Chondrocyte (in vitro differentiated cells): ENCODE measurements around the gene TBRG4. TPM values are rescaled to one million over a fixed set of nuclear protein-coding genes. Genes with fewer than 3 reads are reported as not detected.

Experiments
- DNase-seq: peaks from one replicate; pipeline ENCODE4 v3.0.0; 2021; ENCODE audit warnings: mixed read lengths, low spot score
- H3K27ac Mint-ChIP-seq: one replicate; pipeline ENCODE4 v1.8.0; 2021; ENCODE audit warnings: mild to moderate bottlenecking, moderate library complexity, mixed read lengths; ENCODE audit not compliant: unreplicated experiment
- H3K27me3 Mint-ChIP-seq: 2 replicates; pipeline ENCODE4 v1.8.0; 2021; ENCODE audit warnings: low read depth, mixed read lengths
- H3K36me3 Mint-ChIP-seq: 2 replicates; pipeline ENCODE4 v1.8.0; 2021; ENCODE audit warnings: low read depth, mixed read lengths
- H3K4me1 Mint-ChIP-seq: 2 replicates; pipeline ENCODE4 v1.8.0; 2021; ENCODE audit warnings: low read depth, mild to moderate bottlenecking, mixed read lengths
- H3K4me3 Mint-ChIP-seq: one replicate; pipeline ENCODE4 v1.8.0; 2021; ENCODE audit warnings: mild to moderate bottlenecking, moderate library complexity, mixed read lengths; ENCODE audit not compliant: unreplicated experiment
- H3K9me3 Mint-ChIP-seq: 2 replicates; pipeline ENCODE4 v1.8.0; 2021; ENCODE audit warnings: low read depth, mixed read lengths
- long read RNA-seq: library from polyadenylated mRNA; stranded (forward); transcript quantifications from one replicate; pipeline ENCODE4 v2.0.0, GENCODE V29; 2021
- total RNA-seq: library from RNA; stranded (reverse); gene quantifications from 3 replicates; pipeline ENCODE4 v1.2.1, GENCODE V29; 2021
- TF ChIP-seq, protein P1 (sequence below): fragments of 200-600 bp; sonication (generic); IDR thresholded peaks from 2 replicates; pipeline ENCODE4 v1.5.0; 2021; ENCODE audit warnings: antibody characterized with exemption, mild to moderate bottlenecking, moderate library complexity

Gene TBRG4
- total RNA-seq: 39.5 to 45.7 TPM (median 43.7 TPM) in 3 replicates
- long read RNA-seq, transcript TBRG4-202 (9 exons, 1,917 nt): minor isoform, 8 of 111 reads
- long read RNA-seq, transcript TBRG4-201 (11 exons, 2,243 nt): major isoform, 69 of 111 reads
- long read RNA-seq, partial matches to known transcripts: 4 of 111 reads
- long read RNA-seq, other reads (novel, unspliced or antisense): 29 of 111 reads

DNA sequence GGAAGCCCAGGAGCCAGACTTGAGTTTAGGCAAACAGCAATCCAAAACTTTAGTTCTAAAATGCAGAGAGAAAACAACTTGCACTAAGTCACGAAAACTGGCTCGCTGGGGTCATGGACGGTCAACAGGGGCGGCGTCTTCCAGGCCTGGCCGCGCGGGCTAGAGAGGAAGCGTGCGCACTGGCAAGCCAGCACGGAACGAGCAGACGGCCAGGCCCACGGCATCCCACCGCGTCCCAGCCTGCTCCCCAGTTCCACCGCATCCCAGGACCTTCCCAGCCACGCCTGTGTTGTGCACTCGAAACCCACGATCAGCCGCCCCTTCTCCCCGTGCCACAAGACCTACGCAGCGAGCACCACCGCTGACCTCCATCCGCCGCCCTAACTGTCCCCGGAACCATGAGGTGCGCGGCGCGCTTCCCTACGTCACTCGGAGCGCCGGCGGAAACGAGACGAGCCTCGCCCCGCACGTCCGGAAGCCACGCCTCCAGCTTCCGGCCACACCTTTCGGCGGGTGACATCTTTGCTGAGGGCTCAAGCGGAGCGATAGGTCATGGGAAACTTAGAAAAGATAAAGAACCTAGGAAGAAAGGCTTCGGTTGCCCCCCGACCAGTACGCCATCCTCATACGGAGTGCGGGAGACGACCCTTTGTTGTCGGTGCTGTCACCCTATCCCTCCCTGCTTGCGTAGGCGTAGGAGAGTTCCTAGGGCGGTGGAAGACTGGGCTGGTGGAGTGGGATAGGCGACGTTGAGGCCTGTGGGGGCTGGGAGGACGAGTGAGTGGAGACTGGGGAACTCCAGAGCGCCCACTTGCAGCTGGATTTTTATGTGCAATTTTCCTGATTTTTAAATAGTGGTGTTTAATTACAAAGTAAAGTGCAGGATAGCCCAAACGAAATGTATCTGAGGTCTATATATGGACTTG is at the start of gene TBRG4:
TSS of gene TBRG4 (minus strand) at position 400 of the 926 bp plus-strand sequence. CDS start 2,460 bp downstream, outside the sequence.
- TF ChIP-seq, protein P1, sequence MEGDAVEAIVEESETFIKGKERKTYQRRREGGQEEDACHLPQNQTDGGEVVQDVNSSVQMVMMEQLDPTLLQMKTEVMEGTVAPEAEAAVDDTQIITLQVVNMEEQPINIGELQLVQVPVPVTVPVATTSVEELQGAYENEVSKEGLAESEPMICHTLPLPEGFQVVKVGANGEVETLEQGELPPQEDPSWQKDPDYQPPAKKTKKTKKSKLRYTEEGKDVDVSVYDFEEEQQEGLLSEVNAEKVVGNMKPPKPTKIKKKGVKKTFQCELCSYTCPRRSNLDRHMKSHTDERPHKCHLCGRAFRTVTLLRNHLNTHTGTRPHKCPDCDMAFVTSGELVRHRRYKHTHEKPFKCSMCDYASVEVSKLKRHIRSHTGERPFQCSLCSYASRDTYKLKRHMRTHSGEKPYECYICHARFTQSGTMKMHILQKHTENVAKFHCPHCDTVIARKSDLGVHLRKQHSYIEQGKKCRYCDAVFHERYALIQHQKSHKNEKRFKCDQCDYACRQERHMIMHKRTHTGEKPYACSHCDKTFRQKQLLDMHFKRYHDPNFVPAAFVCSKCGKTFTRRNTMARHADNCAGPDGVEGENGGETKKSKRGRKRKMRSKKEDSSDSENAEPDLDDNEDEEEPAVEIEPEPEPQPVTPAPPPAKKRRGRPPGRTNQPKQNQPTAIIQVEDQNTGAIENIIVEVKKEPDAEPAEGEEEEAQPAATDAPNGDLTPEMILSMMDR: peak; percentile 75
- Mint-ChIP-seq H3K36me3 (peaks cover 4% of the 10 kb centered on the region), H3K4me3 (peak within 1 kb of the TSS; percentile 96)

DNA sequence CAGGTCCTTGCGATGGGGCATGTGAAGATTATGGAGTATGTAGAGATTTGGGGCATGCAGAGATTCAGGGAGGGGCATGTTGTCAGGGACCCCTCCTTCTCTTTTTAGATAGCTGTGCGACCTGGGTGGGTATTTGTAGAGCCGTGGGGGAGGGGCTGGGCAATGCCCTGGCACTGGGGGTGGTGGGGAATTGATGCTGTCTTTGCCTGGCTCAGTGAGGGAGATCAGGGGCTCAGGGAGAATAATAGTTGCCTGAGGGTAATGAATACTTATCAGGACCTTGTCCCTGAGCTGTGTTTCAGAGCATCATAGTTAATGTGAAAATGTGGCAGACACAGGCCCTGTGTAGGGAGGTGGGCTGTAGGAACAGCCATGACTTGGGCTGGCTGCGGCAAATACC is 49.6 kb upstream of the TBRG4 start:
- H3K27ac Mint-ChIP-seq: no peak overlapping the region
- H3K9me3 Mint-ChIP-seq: peaks cover 16% of the 10 kb centered on the region
- TF ChIP-seq, protein P1: no peak
- H3K36me3 Mint-ChIP-seq: peaks cover 11% of the 10 kb centered on the region
- no peak overlapping the region for H3K4me3 Mint-ChIP-seq
- peaks cover 2% of the 10 kb centered on the region for H3K4me1 Mint-ChIP-seq
- H3K27me3 Mint-ChIP-seq: peaks cover 47% of the 10 kb centered on the region
- DNase-seq: peak; percentile 26

More for the DNA sequence above, at the start of gene TBRG4:
- peaks cover 14% of the 10 kb centered on the region for H3K27me3 Mint-ChIP-seq
- peaks cover 41% of the 10 kb centered on the region for H3K4me1 Mint-ChIP-seq
- peak; percentile 96 for DNase-seq
- H3K9me3 Mint-ChIP-seq: no peaks in the 10 kb centered on the region
- peak within 1 kb of the TSS; percentile 98 for H3K27ac Mint-ChIP-seq

DNA sequence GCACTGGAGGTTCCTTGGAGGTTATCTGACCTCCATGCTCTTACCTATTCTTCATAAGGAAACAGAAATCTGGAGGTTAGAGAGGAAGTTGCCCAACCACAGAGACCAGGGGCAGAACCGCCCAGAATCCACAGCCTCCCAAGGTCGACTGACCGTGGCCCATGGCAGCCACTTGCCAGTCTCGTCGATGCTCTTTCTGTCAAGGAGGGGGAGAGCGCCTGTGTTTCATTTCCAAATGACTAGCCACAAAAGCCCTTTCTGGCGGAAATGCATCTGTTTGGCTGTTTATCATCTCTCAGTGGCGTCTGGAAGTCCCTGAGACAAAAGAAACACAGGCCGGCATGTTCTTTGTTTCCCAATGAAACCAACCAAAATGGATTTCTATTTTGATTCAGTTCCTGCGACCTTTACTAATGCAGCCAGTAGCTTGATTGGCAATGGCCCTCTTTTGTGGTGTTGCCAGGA is 49.0 kb upstream of the TBRG4 start:
- Mint-ChIP-seq H3K27me3 (peaks cover 45% of the 10 kb centered on the region), H3K36me3 (peaks cover 11% of the 10 kb centered on the region)

DNA sequence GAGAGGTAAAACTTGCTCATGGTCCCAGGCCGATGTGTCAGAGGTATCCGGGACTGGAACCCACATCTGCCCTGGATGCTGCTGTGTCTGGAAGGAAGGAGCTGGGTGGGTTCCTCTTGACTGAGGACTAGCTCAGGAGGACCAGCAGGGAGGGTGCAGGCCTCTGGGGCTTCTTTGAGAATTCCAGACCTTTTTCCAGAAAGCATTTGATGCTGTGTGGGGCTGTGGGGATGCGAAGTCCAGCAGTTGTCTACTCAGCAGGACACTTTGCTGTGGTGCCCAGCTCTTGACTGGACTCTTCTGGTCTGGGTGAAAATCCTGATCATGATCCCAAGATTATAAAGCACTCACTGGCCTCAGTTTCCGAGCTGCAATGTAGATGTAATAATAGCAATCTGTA is 47.8 kb upstream of the TBRG4 start:
- H3K27me3 Mint-ChIP-seq: peaks cover 40% of the 10 kb centered on the region
- H3K9me3 Mint-ChIP-seq: peaks cover 9% of the 10 kb centered on the region
- peaks cover 7% of the 10 kb centered on the region for H3K4me1 Mint-ChIP-seq
- no peak for DNase-seq
- TF ChIP-seq, protein P1: no peak
- H3K27ac Mint-ChIP-seq: no peak overlapping the region
- H3K4me3 Mint-ChIP-seq: no peak overlapping the region
- peaks cover 7% of the 10 kb centered on the region for H3K36me3 Mint-ChIP-seq

More for the DNA sequence above, 49.0 kb upstream of the TBRG4 start:
- H3K4me3 Mint-ChIP-seq: no peak overlapping the region
- peak; percentile 20 for DNase-seq
- TF ChIP-seq, protein P1: no peak
- H3K27ac Mint-ChIP-seq: no peak overlapping the region
- peaks cover 2% of the 10 kb centered on the region for H3K4me1 Mint-ChIP-seq
- peaks cover 16% of the 10 kb centered on the region for H3K9me3 Mint-ChIP-seq

DNA sequence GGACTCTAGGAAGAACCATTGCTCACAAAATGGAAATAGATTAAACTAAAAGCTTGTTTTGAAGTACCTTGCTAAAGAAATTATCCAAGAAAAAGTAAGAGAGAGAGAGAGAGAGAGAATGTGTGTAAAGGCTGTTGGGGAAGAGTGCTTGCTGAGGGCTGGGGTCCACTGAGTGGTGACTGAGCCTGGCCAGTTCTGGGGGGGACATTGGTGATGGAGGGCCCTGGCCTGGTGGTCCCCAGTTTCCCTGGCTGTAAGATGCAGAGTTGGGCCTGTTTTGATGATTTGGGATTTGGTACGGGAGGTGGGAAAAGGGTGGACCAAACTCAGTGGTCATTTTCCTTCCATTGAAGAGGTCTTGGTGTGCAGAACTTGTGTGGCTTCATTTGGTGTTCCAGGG is 47.0 kb upstream of the TBRG4 start:
- peaks cover 7% of the 10 kb centered on the region for H3K4me1 Mint-ChIP-seq
- H3K27me3 Mint-ChIP-seq: peaks cover 39% of the 10 kb centered on the region
- DNase-seq: peak; percentile 12
- TF ChIP-seq, protein P1: no peak
- no peak overlapping the region for H3K27ac Mint-ChIP-seq
- peaks cover 7% of the 10 kb centered on the region for H3K36me3 Mint-ChIP-seq
- peaks cover 3% of the 10 kb centered on the region for H3K9me3 Mint-ChIP-seq
- H3K4me3 Mint-ChIP-seq: no peak overlapping the region
